ENCODE data around the gene PAXX.
A peak's percentile ranks its signal among the peaks of the same experiment; 100 is the strongest.

PAXX gene

GRCh38 chr9:136991993-136992818 lies at the start of gene PAXX:
Gene PAXX (plus strand): TSS chr9:136992422. CDS start chr9:136992444, 22 bp downstream.
- DNase-seq, result peak; percentile 90

- no peak for DNase-seq
Observed at GRCh38 chr9:136942881-136943230, 49.4 kb upstream of the PAXX start.

- no peak for DNase-seq
Observed at GRCh38 chr9:136943291-136944211, 48.7 kb upstream of the PAXX start.

GRCh38 chr9:136944212-136944518 lies 48.1 kb upstream of the PAXX start:
- no peak for DNase-seq

- DNase-seq, result peak; percentile 90
Observed at GRCh38 chr9:136944519-136945332, 47.5 kb upstream of the PAXX start, which contains the start of the genes C8G and FBXW5. Gene C8G (plus strand): TSS chr9:136945243. CDS start chr9:136945321, 78 bp downstream. Gene FBXW5 (minus strand): TSS chr9:136944738. CDS start chr9:136944083, 655 bp downstream.

- DNase-seq, result no peak
Observed at GRCh38 chr9:136945333-136946227, 46.6 kb upstream of the PAXX start.

- no peak for DNase-seq
Observed at GRCh38 chr9:136946228-136947027, 45.8 kb upstream of the PAXX start.

GRCh38 chr9:136947028-136947891 lies 45.0 kb upstream of the PAXX start:
- DNase-seq, result no peak

- DNase-seq, result no peak
Observed at GRCh38 chr9:136947955-136948510, 44.2 kb upstream of the PAXX start.

GRCh38 chr9:136949239-136949816 lies 42.9 kb upstream of the PAXX start:
- DNase-seq, result no peak

- DNase-seq, result peak; percentile 94
Observed at GRCh38 chr9:136949817-136950655, 42.2 kb upstream of the PAXX start.

GRCh38 chr9:136950656-136951276 lies 41.5 kb upstream of the PAXX start:
- no peak for DNase-seq

- DNase-seq, result no peak
Observed at GRCh38 chr9:136951541-136952320, 40.5 kb upstream of the PAXX start, which contains the start of gene LCN12. Gene LCN12 (plus strand): TSS chr9:136952273. CDS start chr9:136952328, 55 bp downstream.

GRCh38 chr9:136952321-136952850 lies 39.8 kb upstream of the PAXX start:
- no peak for DNase-seq

GRCh38 chr9:136952876-136953770 lies 39.1 kb upstream of the PAXX start:
- no peak for DNase-seq

Measured in activated T-cell treated with anti-CD3 and anti-CD28 coated beads for 4 hours (primary cell).